ENCODE measurements around the gene HDAC7. TPM values are rescaled to one million over a fixed set of nuclear protein-coding genes. Genes with fewer than 3 reads are reported as not detected.

The HDAC7 gene
- total and polyA plus RNA-seq, 2 experiments from 2014 or later, result 41.3 to 60.1 TPM

- no peak for TF ChIP-seq EZH2phosphoT487 (IDR thresholded peaks at IDR 0.05; ENCODE audit: unreplicated experiment)
- Histone ChIP-seq H3K4me1 (ENCODE audit: insufficient read depth) (peaks cover 36% of the 10 kb centered on the region), H2AFZ (no peak overlapping the region), H3K4me3 (no peak overlapping the region), H3K36me3 (ENCODE audit: insufficient read depth) (no peaks in the 10 kb centered on the region; the same call in 1 of the 2 replicates), H4K20me1 (replicated peaks; ENCODE audit: insufficient read depth) (peaks cover 30% of the 10 kb centered on the region), H3K79me2 (replicated peaks; ENCODE audit: insufficient read depth) (peaks cover 98% of the 10 kb centered on the region), H3K27ac (ENCODE audit: low read depth) (0 out of 2 replicates have a peak overlapping the region, but pooled peaks have one; percentile 14), H3K4me2 (no peak overlapping the region), H3K27me3 (ENCODE audit: insufficient read depth) (no peaks in the 10 kb centered on the region), H3F3A (replicated peaks; ENCODE audit: low read depth) (0 out of 2 replicates have a peak, but pooled peaks cover 3% of the 10 kb centered on the region), H3K9me2 (ENCODE audit: insufficient read depth) (no peaks in the 10 kb centered on the region)
- peaks cover 2% of the 10 kb centered on the region; the same call in 2 of the 3 replicates for H3K9me3 Mint-ChIP-seq
- H3K36me3 Mint-ChIP-seq (ENCODE audit: low read depth), result peaks cover 18% of the 10 kb centered on the region
- H3K4me3 Mint-ChIP-seq, result no peak overlapping the region
- peaks cover 12% of the 10 kb centered on the region for H3K27me3 Mint-ChIP-seq (ENCODE audit: insufficient read depth, low read depth, poor library complexity)
- no peak for DNase-seq (ENCODE audit: low spot score)
- H3K4me1 Mint-ChIP-seq, result peaks cover 82% of the 10 kb centered on the region
- peak overlapping the region; percentile 33; the same call in 1 of the 2 replicates for H3K27ac Mint-ChIP-seq
- ATAC-seq, result no peak
These were observed 14.3 kb downstream of the HDAC7 start for GRCh38 chr12:47805417-47805816.

- Mint-ChIP-seq H3K27ac (no peak overlapping the region; the same call in 1 of the 2 replicates), H3K36me3 (ENCODE audit: low read depth) (peaks cover 18% of the 10 kb centered on the region), H3K9me3 (peaks cover 2% of the 10 kb centered on the region; the same call in 2 of the 3 replicates), H3K4me1 (peaks cover 78% of the 10 kb centered on the region), H3K27me3 (ENCODE audit: insufficient read depth, low read depth, poor library complexity) (peaks cover 15% of the 10 kb centered on the region), H3K4me3 (no peak overlapping the region)
- H3K27me3 ChIP-seq (ENCODE audit: insufficient read depth), result no peaks in the 10 kb centered on the region
- ATAC-seq (no peak), DNase-seq (ENCODE audit: low spot score) (no peak)
- H3K36me3 ChIP-seq (ENCODE audit: insufficient read depth), result no peaks in the 10 kb centered on the region
- H3K4me1 ChIP-seq (ENCODE audit: insufficient read depth), result peaks cover 24% of the 10 kb centered on the region
- no peak overlapping the region for H3K4me2 ChIP-seq
- no peaks in the 10 kb centered on the region for H3K9me2 ChIP-seq (ENCODE audit: insufficient read depth)
- H3K79me2 ChIP-seq (replicated peaks; ENCODE audit: insufficient read depth), result peaks cover 86% of the 10 kb centered on the region
- no peaks in the 10 kb centered on the region for H3F3A ChIP-seq (replicated peaks; ENCODE audit: low read depth)
- H3K4me3 ChIP-seq, result no peak overlapping the region
- H4K20me1 ChIP-seq (replicated peaks; ENCODE audit: insufficient read depth), result peaks cover 25% of the 10 kb centered on the region
- H2AFZ ChIP-seq, result no peak overlapping the region
- no peak overlapping the region for H3K27ac ChIP-seq (ENCODE audit: low read depth)
- TF ChIP-seq EZH2phosphoT487 (IDR thresholded peaks at IDR 0.05; ENCODE audit: unreplicated experiment) (no peak), ZNF114 (CRISPR knock-in tag; IDR thresholded peaks at IDR 0.05) (no peak), EZH2 (IDR thresholded peaks at IDR 0.05; ENCODE audit: low read depth, unreplicated experiment) (no peak), CTCF (conservative IDR thresholded peaks at IDR 0.05; ENCODE audit: low read depth in 2 of 2) (no peak), STAT1 (IDR thresholded peaks at IDR 0.05; ENCODE audit: unreplicated experiment) (no peak), ZNF462 (CRISPR knock-in tag; IDR thresholded peaks at IDR 0.05) (no peak)
These were observed 15.5 kb downstream of the HDAC7 start for GRCh38 chr12:47804171-47804570.

Data from GM23338 (cell line).